GM18520 (cell line): ENCODE measurements around the gene CRAMP1.
A peak's percentile ranks its signal among the peaks of the same experiment; 100 is the strongest.

Experiments used
- ATAC-seq: cut with Tn5 transposase; IDR thresholded peaks from one replicate; pipeline ENCODE4 v1.9.1; 2021; ENCODE audit not compliant: unreplicated experiment

Gene CRAMP1, protein sequence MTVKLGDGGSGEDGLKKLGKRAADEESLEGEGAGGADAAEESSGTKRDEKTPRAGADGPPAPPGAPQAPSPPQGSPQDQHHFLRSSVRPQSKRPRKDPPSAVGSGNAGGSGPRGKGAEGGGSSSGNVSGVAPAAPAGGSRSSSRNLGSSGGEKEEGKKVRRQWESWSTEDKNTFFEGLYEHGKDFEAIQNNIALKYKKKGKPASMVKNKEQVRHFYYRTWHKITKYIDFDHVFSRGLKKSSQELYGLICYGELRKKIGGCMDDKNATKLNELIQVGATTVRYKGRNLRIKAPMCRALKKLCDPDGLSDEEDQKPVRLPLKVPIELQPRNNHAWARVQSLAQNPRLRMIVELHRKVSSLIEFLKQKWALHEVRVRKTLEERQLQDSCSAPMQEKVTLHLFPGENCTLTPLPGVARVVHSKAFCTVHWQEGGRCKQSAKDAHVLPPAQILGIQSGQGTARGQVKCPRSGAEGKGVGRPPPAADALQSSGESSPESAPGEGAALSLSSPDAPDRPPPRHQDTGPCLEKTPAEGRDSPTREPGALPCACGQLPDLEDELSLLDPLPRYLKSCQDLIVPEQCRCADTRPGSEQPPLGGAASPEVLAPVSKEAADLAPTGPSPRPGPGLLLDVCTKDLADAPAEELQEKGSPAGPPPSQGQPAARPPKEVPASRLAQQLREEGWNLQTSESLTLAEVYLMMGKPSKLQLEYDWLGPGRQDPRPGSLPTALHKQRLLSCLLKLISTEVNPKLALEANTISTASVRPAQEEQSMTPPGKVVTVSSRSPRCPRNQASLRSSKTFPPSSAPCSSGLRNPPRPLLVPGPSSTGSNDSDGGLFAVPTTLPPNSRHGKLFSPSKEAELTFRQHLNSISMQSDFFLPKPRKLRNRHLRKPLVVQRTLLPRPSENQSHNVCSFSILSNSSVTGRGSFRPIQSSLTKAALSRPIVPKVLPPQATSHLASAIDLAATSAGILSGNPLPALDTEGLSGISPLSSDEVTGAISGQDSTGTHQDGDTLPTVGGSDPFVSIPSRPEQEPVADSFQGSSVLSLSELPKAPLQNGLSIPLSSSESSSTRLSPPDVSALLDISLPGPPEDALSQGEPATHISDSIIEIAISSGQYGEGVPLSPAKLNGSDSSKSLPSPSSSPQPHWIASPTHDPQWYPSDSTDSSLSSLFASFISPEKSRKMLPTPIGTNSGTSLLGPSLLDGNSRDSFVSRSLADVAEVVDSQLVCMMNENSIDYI (N-terminal part only)

DNA sequence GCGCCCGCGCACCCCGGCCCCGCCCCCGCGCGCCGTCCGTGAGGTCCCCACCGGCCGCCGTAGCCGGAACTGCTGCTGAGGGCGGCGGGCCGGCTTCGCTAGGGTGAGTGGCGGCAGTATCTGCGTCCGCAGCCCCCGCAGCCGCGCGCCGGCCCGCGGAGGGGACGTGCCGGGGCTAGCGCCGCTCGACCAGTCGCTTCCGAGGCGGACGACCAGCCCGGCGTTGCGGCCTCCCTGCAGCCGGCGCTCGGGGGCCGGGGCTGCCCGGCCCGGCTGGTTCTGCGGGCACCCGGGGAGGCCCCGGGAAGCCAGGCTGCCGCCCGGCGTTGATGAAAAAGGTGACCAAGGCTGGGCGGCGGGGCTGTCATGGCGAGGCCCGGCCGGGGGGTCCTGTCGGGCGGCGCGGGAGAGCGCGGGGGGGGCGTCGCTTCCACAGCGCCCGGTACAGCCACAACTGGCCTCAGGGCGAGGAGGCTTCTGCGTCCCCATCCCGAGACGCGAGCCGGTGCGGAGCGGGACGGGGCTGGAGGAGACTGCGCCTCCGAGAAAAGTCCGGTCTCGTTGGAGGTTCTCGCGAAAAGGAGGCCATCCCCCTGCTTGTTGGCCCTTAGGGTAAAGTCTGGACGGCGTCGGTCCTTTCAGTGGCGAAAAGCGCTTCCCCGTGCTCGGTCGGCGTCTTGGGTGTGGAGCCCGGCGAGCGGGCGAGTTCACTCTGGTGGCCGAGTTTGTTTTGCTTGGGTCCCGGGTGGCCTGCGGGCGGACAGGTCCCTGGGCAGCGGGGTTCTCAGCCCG lies at the start of gene CRAMP1:
TSS of gene CRAMP1 (plus strand) at position 41 of the 792 bp plus-strand sequence. CDS start 2,280 bp downstream, outside the sequence.
- peak; percentile 4 for ATAC-seq

GRCh38 chr16:1563786-1564185 lies 48.4 kb upstream of the CRAMP1 start:
- no peak for ATAC-seq

- no peak for ATAC-seq
Measured at GRCh38 chr16:1564325-1564724, 47.8 kb upstream of the CRAMP1 start.

DNA sequence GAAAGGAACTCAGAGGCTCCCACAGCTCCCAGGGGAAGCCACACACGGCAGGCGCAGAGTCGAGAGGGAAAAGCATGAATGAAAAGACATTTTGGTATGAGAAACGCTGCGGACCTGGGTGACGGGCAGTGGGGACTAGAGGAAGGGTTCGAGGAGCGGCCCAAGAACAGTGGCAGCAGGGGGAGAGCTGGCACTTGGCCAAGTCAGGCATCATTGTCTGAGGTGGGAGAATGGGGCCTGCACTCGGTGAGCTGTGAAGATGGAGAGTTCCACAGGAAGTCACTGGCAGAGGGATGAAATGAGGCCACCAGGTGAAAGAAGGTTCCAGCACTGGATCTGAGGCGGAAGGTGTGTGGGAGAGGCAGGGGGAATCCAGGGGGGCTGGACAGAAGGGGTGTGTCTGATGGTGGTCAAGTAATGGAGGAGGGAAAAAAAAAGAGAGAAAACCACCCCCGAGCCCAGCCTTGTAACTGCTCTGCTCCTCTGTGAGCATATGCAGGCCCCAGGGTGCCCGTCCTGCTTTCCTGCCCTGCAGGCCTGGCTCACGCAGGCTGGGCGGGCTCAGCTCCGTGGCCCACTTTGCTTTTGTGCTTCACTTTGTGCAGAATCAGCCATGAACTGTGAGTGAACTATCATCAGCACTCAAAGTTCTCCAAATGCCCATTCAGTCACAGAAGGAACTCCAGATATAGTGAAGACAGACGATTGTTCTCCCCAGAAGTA lies 46.9 kb upstream of the CRAMP1 start:
- no peak for ATAC-seq

- ATAC-seq = no peak
Measured at GRCh38 chr16:1567988-1568387, 44.2 kb upstream of the CRAMP1 start.

DNA sequence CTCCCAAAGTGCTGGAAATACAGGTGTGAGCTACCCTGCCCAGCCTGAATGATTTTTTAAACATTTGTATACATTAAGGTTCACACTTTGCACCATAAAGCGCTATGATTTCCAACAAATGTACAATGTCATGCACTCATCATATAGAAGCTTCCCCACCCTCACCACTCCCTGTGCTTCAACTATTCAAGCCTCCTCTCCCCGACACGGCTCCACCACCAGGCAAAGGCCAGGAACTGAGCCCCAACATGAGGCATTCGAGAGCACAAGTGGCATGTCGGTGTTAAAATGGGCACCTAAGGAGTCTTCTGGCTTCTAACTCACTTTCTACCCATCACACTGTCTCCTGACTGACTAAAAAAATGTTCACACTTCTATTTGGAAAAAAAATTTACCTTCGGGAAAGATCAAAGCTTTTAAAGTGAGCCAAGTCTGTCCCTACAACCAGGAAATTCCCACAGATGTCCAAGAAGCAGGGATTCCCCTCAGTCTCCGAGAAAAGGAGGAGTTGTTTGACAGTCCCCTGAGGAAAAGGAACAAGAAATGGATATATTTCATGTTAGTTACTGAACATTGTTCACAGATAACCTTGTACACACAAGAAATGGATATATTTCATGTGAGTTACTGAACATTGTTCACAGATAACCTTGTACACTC lies 41.0 kb upstream of the CRAMP1 start:
- no peak for ATAC-seq

GRCh38 chr16:1572673-1573072 lies 39.5 kb upstream of the CRAMP1 start:
- no peak for ATAC-seq

GRCh38 chr16:1573301-1573700 lies 38.9 kb upstream of the CRAMP1 start:
- ATAC-seq = no peak

GRCh38 chr16:1575578-1575977 lies 36.6 kb upstream of the CRAMP1 start:
- ATAC-seq = no peak

GRCh38 chr16:1579214-1579613 lies 32.9 kb upstream of the CRAMP1 start:
- ATAC-seq = no peak

DNA sequence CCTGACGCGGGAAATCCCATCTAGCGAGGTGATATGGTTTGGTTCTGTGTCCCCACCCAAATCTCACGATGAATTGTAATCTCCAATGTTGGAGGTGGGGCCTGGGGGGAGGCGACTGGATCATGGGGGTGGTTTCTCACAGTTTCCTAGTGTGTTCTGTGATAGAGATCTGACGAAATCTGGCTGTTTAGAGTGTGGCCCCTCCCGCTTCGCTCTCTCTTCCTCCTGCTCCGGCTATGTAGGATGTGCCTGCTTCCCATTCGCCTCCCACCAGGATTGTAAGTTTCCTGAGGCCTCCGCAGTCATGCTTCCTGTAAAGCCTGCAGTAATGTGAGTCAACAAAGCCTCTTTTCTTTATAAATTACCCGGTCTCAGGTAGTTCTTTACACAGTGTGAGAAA lies 31.9 kb upstream of the CRAMP1 start:
- ATAC-seq = no peak

- ATAC-seq = no peak
Measured at GRCh38 chr16:1580956-1581355, 31.2 kb upstream of the CRAMP1 start.

GRCh38 chr16:1581804-1582203 lies 30.4 kb upstream of the CRAMP1 start:
- no peak for ATAC-seq

- ATAC-seq = no peak
Measured at GRCh38 chr16:1583180-1583579, 29.0 kb upstream of the CRAMP1 start.

DNA sequence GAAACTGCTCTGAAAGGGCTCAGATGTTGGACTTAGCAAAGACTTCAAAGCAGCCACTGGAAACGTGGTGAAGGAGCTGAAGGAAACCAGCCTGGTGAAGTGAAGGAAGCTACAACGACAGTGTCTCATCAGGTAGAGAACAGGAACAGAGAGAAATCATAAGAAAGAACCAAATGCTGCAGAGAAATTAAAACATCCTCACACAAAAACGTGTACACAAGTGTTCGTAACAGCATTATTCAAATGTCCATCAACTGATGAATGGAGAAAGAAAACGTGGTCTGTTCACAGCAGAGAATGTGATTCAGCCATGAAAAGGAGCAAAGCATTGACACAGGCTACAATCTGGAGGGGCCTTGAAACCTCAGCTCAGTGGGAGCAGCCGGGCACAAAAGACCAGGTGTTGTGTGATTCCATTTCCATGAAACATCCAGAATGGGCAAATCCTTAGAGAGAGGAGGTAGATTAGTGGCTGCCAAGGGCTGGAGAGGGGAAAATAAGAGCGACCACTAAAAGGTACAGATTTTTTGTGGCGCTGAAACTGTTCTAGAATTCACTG lies 27.2 kb upstream of the CRAMP1 start:
- no peak for ATAC-seq

DNA sequence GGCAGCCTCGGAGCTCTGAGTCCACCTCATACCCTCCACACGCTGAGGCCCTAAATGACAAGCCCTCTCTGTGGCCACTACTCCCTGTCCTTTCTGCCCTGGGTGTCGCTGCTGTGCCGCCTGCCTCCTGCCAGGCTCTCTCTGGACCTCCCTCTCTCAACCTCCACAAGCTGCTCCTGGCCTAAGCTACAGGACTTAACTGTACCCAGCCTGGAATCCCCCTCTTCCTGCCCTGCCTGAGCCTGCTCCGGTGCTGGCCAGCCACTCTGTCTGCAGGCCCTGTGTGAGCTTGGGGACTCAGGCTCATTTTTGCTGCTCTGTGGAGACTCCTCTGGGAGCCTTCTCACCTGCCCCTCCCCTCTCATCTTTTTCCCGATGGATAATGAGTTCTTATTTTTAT lies 21.8 kb upstream of the CRAMP1 start:
- no peak for ATAC-seq

DNA sequence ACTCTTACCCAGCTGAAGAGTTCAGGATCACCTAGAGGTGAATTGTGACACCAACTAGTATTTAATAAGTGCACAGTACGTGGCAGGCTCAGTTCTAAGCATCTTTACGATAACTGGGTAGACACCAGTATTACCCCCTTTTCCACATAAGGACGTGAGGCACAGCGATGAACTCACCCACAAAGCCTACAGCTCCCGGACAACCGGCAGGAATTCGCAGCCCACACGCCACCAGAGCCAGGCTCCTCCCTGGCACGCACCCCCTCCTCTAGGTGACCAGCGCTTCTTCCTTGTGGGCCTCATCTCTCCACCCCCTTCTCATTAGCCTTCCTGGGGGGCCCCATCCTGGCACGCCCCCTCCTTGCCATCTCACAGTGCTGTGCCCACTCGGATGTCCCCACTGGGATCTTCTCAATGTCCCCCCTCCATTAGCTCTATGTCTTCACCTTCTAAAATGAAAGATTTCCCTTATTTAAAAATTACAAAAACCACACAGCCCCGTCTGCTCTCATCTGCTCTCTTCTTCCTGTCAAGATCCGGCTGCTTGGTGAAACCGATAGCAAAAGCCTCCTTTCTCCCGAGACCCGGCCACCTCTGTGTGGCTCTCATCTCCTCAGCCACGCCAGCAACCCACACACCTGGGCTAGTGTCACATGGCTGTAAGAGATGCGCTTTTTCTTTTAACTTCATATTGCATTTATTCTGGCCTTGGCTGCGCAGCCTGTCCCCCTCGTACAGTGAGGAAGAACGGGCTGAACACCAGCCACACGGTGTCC lies 21.0 kb upstream of the CRAMP1 start:
- no peak for ATAC-seq

- ATAC-seq = no peak
Measured at GRCh38 chr16:1592446-1592845, 19.7 kb upstream of the CRAMP1 start.
